Activated CD8-positive, alpha-beta memory T cell treated with anti-CD3 and anti-CD28 coated beads for 36 hours (primary cell): Measurements from ENCODE around the gene TTC39B. TPM values are rescaled to one million over a fixed set of nuclear protein-coding genes. Genes with fewer than 3 reads are reported as not detected.

ENCODE experiments used
- CTCF ChIA-PET: fragments of 350-600 bp; sonication (Branson Sonifier 250); formaldehyde crosslinking; loops from one replicate; lab custom pipeline; 2021; ENCODE audit warnings: antibody characterized with exemption; lab: Charles Lee
- POLR2A ChIA-PET: fragments of 350-600 bp; sonication (Branson Sonifier 250); formaldehyde crosslinking; loops from one replicate; lab custom pipeline; 2021; ENCODE audit warnings: antibody characterized with exemption; lab: Charles Lee
- total RNA-seq, 2 experiments: library from RNA; stranded (reverse); gene quantifications; one replicate each; pipeline ENCODE4 v1.2.3, GENCODE V29; 2021

The TTC39B gene
- total RNA-seq, 2 experiments from 2014 or later: 12.2 to 13.8 TPM

DNA sequence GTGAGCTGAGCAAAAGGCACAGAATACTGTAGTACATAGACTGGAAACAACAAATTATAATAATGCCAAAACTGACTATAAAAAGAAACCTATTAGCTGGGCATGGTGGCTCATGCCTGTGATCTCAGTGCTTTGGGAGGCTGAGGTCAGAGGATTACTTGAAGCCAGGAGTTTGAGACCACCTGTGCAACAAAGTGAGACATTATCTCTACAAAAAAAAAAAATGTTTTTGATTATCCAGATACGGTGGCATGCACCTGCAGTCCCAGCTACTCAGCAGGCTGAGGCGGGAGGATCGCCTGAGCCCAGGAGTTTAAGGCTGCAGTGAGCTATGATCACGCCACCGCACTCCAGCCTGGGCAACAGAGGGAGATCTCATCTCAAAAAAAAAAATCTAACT is 175.9 kb downstream of the TTC39B start:
- POLR2A ChIA-PET: no interaction called here
- CTCF ChIA-PET: no interaction called here

DNA sequence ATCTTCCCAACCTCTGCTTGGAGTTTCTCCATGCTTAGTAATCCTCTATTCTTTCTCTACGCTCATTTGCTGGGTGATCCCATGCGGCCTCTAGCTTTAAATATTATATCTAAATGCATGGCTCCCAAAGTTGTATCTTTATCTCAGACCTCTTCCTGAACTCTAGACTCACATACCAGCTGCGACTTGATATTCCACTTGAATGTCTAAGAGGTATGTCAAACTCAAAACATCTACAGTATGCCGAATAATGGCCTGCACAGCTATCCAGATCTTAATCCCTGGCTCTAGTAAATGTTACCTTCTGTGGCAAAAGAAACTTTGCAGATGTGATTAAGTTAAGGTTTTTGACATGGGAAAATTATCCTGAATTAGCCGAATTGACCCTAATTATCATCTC is 179.2 kb downstream of the TTC39B start:
- POLR2A ChIA-PET: no interaction called here
- CTCF ChIA-PET: interaction anchor here (0.5 kb wide), 1 partner anchor 52 kb away, joined by 3 read pairs; no protein-coding TSS in a partner anchor

DNA sequence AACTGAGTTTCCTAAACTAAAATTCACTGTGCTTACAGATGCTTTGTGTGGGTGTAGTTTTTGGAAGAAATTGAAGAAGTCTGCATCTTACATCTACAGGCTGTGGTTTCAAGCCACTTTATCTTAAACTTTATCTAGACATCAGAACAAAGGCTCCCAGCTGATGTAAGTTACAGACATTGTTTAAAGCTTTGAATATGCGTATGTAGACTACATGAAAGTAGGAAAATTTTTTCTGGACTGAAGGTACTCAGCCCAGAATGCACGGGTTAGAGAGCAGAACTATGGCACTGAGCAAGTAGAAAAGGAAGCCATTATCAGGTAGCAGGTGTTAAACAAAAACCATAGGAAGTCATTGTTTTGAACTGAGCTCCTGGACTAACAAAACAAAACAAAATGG is 185.4 kb downstream of the TTC39B start:
- CTCF ChIA-PET: no interaction called here
- POLR2A ChIA-PET: no interaction called here

DNA sequence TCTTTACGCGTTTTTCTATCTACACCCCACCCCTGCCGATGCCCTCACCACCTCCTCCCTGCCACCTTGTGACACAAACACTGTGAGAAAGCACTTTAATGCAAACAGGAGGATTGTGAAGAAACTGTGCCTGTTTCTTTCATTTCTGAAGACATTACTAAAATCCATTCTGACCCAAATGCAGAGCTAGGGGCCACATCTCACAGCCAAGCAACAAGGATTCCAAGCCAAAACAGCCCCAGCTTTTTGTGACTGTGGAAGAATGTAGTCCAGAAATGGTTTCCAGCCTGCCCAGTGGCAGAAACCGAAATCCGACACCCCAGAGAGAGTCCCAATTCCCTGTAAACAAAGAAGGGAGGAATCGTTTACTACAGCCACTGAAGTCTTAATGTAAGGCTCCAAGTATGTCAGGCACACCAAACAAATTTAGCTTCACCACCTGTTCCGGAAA is 190.9 kb downstream of the TTC39B start:
- POLR2A ChIA-PET: no interaction called here
- CTCF ChIA-PET: interaction anchor here (1.5 kb wide), 1 partner anchor 19 kb away, joined by 3 read pairs; no protein-coding TSS in a partner anchor

DNA sequence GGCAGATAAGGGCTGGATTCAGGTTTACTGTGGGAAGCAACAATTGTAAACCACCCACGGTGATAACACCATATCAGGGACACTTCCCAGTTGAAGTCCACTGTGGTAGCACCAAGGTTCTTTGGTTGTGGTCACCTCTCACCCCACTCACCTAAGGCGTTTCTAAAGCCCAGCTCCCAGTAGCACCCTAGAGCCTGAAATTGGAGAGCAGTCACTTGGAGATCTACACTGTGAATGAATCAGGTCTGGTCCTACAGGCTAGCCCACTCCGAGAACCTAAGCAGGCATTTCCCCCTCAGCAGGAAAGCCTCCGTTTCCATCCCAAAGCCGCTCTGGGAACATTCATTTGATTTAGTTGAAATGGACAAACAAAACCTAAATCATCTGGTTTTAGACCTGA is 191.3 kb downstream of the TTC39B start:
- ChIA-PET CTCF (no interaction called here), POLR2A (no interaction called here)

DNA sequence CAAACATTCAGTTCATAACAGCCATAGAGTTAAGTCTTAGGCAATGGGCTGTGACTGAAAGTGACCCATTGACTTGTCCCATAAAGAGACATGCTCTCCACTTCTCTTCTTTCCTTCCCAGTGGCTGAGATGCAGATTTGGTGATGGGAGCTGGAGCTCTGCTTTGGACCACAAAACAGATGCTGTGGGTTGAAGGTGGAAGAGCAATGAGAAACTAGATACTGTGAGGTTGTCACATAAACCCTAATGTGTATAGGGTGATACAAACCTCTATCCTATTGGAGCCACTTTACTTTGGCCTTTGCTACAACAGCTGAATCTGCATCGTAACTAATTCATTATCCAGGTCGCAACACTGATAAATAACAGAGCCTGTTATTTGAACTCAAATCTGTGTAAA is 192.0 kb downstream of the TTC39B start:
- CTCF ChIA-PET: no interaction called here

More for the DNA sequence above, 192.0 kb downstream of the TTC39B start:
- POLR2A ChIA-PET: no interaction called here

Other genes starting within 250 kb of the TTC39B start
- 10 to 100 TPM; 23.1 to 24.9 TPM for gene SNAPC3, start 115.7 kb upstream of the TTC39B start, total RNA-seq
- gene PSIP1, start 203.8 kb upstream of the TTC39B start, total RNA-seq: 10 to 100 TPM; 81.7 to 84.1 TPM
- 1 to 10 TPM; 2.1 to 2.4 TPM for gene CCDC171, start 245.8 kb upstream of the TTC39B start, total RNA-seq